GM12801 (cell line): ENCODE measurements around the gene BGN.

Source experiments
- CTCF ChIP-seq: IDR thresholded peaks from one replicate; pipeline ENCODE4 v1.5.1; 2011; ENCODE audit warnings: control low read depth; ENCODE audit not compliant: insufficient read length; ENCODE audit errors: extremely low read depth

Gene BGN

DNA sequence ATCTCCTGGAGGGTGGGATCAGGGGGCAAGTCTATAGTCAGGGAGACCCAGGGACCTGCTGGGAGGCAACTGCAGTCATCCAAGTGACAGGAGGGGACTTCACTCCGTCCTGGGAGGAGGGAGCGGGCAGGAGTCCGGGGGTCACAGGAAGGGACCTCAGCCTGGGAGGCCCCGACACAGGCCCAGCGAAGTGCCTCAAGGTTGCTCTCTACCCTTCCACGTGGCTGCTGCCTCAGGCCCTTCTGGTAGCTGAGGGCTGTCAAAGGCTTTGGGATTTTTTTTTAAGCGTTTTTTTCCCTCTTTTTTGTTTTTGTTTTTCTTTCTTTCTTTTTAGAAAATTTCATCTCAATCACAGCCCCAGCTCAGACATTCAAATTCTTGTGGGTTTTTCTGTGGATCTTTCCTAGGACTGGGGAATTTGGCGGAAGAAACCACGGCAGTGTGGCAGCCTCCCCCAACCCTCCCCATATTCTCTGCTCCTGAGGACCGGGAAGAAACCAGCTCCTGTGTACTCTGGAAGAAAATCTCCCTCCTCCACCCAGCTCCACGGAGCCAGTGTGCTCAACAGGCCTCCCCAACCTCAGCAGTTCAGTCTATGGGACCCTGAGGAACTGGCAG, 23.0 kb upstream of the BGN start:
- TF ChIP-seq CTCF = no peak

GRCh38 chrX:153473126-153473525, 21.7 kb upstream of the BGN start:
- no peak for TF ChIP-seq CTCF

DNA sequence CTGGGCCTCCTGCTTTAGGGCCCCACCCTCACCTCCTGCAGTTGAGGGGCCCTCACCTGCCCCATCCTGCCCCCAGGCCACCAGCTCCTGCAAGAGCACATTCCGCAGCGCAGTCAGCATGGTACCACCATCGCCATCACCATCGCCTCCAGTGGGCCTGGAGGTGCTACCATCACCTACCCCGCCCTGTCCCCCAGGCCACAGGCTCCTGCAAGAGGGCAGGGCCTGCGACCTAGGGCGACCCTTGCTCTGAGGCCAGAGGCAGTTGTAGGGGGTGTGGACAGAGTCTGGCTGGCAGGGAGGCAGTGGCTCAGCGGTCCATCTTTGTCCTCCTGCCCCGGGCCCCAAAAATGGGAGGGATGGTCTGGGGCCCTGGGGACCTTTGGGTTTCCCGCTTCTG, 20.5 kb upstream of the BGN start:
- TF ChIP-seq CTCF = no peak

- TF ChIP-seq CTCF = no peak
Observed at GRCh38 chrX:153474718-153475117, 20.1 kb upstream of the BGN start.

- no peak for TF ChIP-seq CTCF
Observed at GRCh38 chrX:153475271-153475670, 19.5 kb upstream of the BGN start.

DNA sequence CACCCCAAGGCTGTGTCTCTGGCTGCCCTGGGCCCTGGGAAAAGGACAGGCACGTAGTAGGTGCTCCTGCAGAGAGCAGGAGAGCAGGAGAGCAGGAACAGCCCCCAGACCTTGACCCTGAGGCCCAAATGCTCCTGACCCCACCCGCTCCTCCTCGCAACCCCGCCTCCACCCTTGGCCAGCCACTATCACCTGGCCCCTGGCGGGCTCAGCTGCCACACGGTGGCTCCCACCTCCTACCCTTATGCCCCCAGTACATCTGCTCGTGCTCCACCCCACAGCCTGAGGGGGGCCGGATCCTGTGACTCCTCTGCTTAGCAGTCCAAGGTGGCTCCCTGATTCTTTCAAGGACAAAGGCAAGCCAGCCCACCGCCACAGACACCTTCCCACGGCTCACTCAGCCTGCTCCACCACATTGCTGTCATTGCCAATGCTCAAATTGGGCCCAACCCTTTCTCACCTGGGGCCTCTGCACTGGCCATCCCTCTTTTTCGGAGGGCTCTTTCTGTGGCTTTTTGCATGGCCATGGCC, 19.0 kb upstream of the BGN start:
- TF ChIP-seq CTCF = no peak

DNA sequence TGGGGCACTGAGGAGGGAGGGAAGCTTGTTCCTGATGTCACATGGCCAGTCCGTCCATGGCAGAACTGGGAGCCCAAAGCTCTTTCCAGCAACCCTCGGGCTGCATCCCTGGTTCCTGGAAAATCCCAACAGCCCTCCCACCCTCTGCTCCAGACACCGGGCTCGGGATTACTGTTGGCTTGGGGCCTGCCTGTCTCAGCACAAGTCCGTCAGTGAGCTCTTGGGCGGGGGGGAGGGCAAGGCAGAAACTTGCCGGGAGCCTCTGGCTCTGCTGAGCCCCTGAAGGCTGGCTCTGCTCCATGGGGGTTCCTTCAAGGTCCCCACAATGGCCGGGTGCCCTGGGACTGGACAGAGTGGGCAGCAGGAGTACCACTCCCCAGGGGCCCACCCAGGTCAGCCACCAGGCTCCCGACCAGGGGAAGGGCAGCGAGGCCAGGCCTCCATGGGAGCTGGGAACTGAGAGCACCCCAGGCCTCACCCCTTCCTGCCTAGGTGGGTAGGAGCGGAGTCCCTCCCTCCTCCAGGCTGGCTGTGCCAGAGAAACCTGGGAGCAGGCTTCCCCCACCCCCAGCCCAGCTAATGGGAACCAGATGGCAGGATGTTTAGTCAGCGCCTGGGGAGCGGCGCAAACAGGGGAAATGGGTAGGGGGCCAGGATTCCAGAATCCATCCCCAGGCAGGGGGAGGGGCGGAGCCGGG, 18.0 kb upstream of the BGN start:
- no peak for TF ChIP-seq CTCF
